Measurements from ENCODE around the gene CD3D.

CD3D gene

DNA sequence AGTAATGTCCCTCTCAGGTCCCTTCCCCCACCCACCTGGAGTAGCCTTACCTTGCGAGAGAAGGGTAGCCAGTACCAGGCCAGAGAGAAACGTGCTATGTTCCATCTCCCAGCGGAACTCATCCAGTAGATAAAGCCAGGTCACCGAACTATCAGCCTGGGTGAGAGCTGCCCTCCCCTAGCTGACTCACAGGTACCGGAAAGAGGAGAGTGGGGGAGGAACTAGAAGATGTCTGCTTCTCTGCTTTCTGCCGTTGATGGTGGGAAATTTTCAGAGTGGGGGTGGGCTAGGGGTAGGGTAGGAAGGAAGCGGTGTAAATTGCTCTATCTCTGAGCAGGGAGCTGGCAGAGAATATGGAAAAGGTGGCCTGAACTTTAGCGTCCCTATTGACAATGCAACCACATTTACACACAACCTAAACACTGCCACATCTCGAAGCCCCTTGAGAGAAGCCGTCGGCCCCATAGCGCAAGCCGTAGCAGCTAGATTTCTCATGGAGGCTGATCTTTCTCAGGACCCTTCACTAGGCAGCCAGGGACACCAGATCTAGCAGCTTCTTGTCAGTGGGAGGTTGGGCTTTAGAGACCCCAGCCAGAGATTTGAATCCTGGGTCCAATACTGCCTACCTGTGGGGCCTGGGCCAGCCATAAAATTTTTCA lies at the start of gene CD3D:
Gene CD3D, minus strand, starts transcription at position 203 of the 659 bp plus-strand sequence. Its CDS starts 98 bp downstream, at position 105.
- DNase-seq (ENCODE audit: insufficient read length, low spot score), result no peak
- FAIRE-seq, result no peak

DNA sequence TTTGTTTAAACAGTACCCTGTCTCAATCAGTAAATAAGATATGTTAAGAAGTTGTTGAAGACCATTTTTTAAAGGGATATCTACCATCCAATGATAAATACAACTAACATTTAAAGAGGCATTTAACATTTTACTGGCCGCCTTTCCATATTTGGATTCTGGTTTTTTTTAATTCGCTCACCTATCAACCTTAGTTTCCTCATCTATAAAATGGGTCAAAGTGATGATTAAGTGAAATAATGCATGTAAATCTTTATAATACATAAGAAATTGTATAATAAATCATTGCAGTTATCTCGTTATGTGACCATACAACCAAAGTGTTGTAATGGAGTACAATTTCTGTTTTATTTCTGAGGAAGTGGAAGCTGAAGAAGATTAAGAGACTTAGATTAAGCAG lies 41.2 kb upstream of the CD3D start:
- no peak for DNase-seq (ENCODE audit: insufficient read length, low spot score)
- FAIRE-seq, result no peak

DNA sequence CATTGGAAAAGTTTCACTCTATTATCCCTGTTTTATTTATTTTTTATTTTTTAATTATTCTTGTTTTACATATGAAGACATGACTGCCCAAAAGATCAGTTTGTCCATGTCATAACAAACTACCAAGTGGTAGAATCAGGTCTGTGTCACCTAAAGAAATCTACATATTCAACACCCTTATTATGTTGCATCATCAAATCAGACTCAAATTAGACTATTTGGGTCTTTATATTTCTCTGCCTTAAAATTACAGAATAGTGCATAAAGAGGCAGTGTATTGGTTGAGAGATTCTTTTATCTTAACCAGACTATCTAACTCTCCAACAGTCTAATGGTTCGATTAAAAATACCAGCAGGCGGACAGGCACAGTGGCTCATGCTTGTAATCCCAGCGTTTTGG lies 40.4 kb upstream of the CD3D start:
- DNase-seq (ENCODE audit: insufficient read length, low spot score), result no peak
- no peak for FAIRE-seq

DNA sequence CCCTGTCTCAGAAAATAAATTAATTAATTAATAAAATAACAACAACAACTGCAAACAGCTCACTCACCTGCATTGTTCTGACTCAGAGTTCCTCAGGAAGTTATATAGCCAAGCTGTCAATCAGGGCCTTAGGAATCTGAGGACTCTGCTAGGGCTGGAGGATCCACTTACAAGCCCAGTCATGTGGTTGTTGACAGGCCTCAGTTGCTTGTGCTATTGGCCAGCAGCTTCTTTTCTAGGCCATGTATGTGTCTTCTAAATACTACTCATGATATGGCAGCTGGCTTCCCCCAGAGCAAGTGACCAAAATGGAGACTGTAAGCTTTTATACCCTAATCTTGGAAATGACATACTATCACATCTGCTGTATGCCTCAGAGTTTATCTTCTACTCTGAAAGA lies 38.1 kb upstream of the CD3D start:
- DNase-seq (ENCODE audit: insufficient read length, low spot score), result no peak
- FAIRE-seq, result no peak

DNA sequence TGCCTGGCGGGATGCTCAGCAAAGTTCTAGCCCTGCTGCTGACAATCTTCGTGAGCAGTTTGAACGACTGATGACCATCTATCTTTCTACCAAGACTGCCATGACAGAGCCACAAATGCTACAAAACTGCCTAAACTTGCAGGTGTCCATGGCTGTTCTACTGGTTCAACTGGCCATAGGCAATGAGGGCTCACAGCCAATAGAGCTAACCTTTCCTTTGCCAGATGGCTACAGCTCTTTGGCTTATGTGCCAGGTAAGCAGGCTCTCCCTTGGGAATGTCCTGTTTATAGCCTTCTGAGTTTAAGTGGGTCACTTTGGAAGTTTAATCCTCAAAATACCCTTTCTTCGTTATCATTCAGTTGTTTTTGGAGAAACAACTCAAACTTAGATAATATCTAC lies 37.0 kb upstream of the CD3D start:
- DNase-seq (ENCODE audit: insufficient read length, low spot score) (no peak), FAIRE-seq (no peak)

DNA sequence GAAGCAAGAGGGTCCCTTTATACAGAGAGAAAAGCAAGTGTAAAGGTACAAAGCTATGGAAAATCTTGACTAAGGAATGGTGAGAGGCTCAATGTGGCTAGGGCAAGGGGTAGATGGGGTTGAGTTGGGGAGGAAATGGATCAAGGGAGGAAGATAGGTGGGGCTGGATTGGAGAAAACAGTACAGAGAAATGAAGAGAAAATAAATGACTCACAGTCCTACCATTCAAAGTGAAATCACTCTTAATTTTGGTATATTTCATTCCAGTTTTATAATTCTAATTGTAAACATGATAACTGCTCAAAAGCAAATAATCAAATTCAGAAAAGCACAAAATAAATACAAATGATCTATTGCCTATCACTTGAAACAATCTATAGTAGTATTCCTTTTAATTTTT lies 33.5 kb upstream of the CD3D start:
- DNase-seq (ENCODE audit: insufficient read length, low spot score) (no peak), FAIRE-seq (no peak)

DNA sequence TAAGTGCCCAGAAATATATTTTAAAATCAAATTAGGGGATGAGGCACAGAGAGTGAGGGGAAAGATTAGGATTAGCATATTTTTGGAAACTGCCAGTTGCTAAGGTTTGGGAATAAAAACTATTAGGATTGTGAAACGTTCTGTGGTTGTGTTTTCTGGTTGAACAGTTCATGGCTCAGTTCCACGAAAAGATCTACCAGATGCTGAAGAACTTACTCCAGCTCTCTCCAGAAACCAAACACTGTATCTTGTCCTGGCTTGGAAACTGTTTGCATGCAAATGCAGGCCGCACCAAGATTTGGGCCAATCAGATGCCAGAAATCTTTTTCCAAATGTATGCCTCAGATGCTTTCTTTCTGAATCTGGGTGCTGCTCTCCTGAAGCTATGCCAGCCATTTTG lies 32.2 kb upstream of the CD3D start:
- DNase-seq (ENCODE audit: insufficient read length, low spot score), result no peak
- FAIRE-seq, result no peak

DNA sequence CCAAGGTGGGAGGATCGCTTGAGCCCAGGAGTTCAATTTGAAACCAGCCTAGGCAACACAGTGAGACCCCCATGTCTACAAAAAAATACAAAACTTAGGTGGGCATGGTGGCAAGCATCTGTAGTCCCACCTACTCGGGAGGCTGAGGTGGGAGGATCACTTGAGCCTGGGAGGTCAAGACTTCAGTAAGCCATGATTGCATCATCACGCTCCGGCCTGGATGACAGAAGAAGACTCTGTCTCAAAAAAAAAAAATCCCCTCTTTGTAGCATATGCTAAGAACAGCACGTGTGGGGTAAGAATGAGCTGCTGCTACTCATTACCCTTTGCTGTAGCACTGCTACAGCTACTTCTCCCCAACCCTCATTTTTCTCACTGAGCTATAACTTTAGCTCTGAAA lies 31.4 kb upstream of the CD3D start:
- FAIRE-seq, result no peak

DNA sequence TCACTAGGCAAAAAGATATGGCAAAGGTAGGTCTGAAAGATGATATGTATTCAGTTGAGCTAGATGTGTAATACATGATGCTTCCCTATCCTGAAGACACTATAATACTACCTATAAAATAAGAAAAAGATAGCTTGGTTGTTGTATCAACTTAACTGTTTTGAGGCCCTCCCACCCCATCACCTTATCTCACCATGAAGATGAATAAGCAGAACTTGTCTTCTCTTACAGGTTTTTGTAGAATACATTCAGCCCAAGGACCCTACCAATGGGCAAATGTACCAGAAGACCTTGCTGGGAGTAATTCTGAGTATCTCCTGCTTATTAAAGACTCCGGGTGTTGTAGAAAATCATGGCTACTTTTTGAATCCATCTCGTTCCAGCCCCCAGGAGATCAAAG lies 30.8 kb upstream of the CD3D start:
- no peak for FAIRE-seq

More for the DNA sequence above, 31.4 kb upstream of the CD3D start:
- no peak for DNase-seq (ENCODE audit: insufficient read length, low spot score)

DNA sequence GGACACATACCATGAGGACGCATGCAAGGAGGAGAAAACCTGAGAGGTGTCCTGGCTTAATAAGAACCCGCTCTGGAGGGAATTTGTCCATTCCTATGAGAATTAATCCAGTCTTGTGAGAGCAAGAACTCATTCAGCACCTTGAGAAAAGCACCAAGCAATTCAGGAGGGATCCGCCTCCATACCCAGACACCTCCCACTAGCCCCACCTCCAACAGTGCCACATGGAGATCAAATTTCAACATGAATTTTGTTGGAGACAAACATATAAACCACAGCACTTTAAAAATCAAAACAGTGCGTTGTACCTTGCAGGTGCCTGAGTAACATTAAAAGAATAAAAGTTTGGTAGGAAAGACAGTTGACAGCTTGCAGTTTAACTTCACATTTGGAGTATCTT lies 28.3 kb upstream of the CD3D start:
- DNase-seq (ENCODE audit: insufficient read length, low spot score) (no peak), FAIRE-seq (no peak)

More for the DNA sequence above, 30.8 kb upstream of the CD3D start:
- DNase-seq (ENCODE audit: insufficient read length, low spot score), result no peak

DNA sequence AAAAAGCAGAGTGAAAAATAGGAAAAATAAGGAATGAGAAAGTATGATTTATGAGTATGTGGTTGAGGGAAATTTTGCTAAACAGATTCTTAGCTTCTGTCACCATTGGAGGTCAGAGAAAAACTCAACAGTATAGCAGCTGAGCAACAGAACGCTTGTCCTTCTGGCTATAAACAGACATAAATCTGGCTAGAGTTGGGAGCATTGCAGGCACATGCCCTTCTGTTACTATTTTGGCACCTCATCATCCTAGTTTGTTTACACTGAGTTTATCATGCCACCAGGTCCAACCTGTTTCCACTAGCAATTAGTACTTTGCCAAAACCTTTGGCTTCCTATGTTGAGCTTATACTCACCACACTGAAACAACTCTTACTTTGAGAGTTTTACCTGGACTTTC lies 23.8 kb upstream of the CD3D start:
- no peak for FAIRE-seq
- DNase-seq (ENCODE audit: insufficient read length, low spot score), result no peak

DNA sequence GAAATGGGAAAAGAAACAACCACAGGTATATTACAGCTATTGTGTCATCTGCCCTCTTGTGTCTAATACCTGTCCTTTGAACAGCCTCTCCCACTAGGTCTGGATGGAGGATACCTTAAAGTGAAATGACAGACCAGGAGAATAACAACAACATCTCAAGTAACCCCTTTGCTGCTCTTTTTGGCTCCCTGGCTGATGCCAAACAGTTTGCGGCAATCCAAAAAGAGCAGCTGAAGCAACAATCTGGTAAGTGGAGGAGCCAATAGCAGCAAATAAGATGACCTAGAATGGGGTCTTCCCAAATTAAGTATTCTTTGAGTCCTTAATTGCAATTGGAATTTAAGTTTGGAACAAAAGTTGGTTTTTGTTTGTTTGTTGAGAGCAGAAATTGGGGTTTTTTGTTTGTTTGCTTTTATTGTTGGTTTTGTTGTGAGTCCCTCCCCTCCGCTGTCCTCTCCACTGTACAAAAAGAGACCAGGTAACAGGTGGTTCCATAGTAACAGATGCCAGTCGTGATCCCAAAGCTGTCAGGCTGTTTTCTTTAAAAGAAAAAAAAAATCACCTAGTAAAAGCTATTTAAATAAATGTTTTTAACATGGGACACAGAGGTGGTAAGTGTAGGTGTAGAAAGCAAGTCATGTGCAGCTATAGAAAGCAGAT lies 22.6 kb upstream of the CD3D start:
- no peak for DNase-seq (ENCODE audit: insufficient read length, low spot score)
- FAIRE-seq, result no peak

DNA sequence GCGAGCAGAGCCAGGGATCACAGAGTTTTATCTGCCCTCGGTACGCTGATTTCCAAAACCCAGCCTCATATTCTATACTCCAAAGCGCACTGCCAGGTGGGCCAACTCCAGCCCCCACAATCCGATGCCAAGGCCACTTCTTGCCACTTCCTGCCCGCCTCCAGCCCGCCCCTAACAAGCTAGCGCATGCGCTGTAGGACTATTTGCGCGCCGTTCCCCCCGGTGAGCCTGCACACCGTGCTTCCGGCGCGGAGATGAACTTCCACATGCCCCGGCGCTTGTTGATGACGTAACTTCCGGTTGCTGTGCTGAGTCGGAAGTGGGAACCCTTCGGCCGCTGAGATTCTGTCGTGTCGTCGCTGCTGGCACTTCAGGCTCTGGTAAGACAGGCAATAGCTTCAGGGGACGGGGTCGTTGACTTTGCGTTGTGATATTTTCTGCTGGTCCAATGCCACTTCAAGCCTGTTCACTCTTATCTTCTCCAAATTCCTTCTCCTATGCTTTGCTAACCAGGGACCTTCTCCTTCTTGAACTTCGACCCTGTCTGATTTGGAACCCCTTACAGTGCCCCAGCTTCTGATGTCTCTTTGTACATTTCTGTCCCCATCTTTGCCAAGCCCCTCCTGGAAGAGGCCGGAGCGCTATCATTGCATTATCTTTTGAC lies 16.9 kb upstream of the CD3D start, which contains the start of gene UBE4A:
Gene UBE4A, plus strand, starts transcription at position 306 of the 664 bp plus-strand sequence. CDS start 5,481 bp downstream, outside the sequence.
- peak; percentile 98 for FAIRE-seq

DNA sequence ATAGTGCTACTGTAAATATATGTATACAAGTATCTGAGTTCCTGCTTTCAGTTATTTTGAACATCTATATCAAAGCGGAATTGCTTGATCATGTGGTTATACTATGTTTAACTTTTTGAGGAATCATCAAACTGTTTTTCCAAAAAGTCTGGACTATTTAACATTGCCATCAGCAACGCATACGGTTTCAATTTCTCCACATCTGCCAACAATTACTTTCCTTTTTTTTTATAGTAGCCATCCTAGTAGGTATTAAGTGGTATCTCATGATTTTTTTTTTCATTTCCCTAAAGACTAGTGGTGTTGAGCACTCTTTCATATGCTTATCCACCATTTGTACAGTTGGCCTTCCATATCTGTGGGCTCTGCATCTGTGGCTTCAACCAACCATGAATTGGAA lies 15.6 kb upstream of the CD3D start:
- DNase-seq (ENCODE audit: insufficient read length, low spot score) (no peak), FAIRE-seq (no peak)

More for the DNA sequence above, 16.9 kb upstream of the CD3D start, which contains the start of gene UBE4A:
- DNase-seq (ENCODE audit: insufficient read length, low spot score), result peak; percentile 91

DNA sequence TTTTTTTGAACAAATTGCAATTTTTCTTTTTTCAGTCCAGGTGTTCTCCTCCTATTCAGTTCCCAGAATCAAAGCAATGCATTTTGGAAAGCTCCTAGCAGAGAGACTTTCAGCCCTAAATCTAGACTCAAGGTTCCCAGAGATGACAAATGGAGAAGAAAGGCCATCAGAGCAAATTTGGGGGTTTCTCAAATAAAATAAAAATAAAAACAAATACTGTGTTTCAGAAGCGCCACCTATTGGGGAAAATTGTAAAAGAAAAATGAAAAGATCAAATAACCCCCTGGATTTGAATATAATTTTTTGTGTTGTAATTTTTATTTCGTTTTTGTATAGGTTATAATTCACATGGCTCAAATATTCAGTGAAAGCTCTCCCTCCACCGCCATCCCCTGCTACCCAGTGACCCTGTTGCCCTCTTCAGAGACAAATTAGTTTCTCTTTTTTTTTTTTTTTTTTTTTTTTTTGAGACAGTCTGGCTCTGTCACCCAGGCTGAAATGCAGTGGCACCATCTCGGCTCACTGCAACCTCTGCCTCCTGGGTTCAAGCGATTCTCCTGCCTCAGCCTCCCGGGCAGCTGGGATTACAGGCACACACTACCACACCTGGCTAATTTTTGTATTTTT lies 10.7 kb upstream of the CD3D start:
- DNase-seq (ENCODE audit: insufficient read length, low spot score) (no peak), FAIRE-seq (no peak)

DNA sequence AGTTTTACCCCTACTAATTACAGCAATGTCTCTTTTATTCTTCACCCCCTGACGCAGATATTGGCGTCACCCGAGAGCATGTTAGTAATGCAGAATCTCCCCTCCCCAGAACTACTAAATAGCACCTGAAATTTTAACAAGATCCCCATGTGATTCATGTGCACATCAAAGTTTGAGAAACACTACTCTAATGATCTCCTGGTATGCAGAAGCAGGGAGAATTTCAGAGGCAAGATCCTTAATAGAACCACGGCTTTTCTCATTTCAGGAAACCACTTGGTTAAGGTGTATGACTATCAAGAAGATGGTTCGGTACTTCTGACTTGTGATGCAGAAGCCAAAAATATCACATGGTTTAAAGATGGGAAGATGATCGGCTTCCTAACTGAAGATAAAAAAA lies 7.0 kb upstream of the CD3D start:
- FAIRE-seq, result no peak

DNA sequence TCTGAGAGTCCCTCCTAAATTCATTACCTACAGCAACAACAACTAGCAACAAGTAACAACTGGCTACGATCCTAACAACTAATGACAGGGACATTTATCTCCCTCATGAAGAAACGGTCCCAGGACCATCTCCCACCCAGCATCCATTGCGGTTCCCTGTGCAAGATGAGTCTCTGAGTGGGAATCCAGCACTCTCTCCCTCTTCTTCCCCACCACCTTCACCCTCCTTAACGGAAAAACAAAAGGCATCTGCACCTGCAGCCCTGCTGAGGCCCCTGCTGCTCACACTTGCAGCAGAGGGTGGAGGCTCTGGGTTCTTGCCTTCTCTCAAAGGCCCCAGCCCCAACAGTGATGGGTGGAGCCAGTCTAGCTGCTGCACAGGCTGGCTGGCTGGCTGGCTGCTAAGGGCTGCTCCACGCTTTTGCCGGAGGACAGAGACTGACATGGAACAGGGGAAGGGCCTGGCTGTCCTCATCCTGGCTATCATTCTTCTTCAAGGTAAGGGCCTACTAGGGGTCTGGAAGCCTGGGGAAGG lies 1.5 kb upstream of the CD3D start, which contains the start of gene CD3G:
Gene CD3G, plus strand, starts transcription at position 364 of the 535 bp plus-strand sequence. Its CDS starts 80 bp downstream, at position 444.
- DNase-seq (ENCODE audit: insufficient read length, low spot score) (no peak), FAIRE-seq (no peak)

More for the DNA sequence above, 7.0 kb upstream of the CD3D start:
- DNase-seq (ENCODE audit: insufficient read length, low spot score), result no peak

DNA sequence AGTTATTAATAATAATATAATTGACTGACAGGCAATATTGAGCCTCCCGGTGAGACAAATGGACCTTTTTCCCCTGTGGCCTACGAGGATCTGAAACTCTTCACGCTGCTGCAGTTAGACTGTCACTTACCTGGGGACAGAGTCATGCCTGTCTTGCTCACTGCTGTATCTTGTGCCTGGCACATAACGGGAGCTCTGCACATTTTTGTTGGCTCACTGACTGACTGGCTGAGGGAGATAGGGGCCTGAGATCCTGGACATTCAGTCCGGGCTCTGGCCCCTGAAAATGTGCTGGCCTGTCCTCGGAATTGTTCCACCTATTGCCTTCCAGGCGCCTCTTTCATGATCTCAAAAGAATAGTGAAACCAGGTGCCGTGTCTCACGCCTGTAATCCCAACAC lies 743 bp upstream of the CD3D start:
- DNase-seq (ENCODE audit: insufficient read length, low spot score) (no peak), FAIRE-seq (no peak)

DNA sequence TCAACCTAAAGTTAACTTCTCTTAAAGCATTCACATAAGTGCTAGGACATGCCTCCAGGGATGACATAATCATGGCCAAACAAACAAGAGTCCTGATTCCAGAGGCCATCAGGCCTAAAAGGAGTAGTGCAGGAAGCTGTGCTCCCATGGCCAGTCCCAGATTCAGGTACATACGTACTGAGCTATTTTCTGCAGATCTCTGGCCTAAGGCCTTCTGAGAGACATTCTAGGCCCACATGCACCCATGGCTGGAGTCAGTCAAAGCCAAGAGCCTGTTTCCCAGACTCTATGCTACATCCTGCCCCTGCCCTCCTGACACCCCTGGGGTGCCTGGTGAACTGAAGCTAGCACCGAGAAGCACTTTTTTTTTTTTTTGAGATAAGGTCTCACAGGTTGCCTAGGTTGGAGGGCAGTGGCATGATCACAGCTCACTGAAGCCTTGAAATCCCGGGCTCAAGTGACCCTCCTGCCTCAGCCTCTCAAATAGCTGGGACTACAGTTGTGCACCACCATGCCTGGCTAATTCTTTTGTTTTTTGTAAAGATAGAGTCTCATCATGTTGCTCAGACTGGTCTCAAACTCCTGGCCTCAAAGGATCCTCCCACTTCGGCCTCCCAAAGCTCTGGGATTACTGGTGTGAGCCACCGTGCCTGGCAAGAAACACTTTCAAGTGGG lies 553 bp downstream of the CD3D start:
- DNase-seq (ENCODE audit: insufficient read length, low spot score) (no peak), FAIRE-seq (no peak)

DNA sequence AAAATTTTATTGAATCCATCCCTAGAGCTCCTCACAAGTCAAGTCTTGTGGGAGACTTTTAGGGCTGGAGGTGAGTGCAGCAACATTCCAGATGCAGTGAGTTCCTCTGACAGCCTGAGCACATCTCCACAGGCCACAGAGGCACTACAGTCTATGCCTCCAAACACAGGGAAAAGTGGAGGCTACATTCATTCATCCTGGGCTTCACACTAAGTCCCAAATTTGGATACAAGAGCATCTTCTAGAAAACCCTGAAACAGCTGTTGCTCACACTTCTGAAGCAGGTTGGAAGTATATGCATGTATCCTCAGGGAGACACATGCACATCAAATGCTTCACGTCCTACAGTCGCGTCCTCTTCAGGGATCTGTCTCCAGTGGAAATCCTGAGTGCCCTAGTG lies 1.2 kb downstream of the CD3D start:
- DNase-seq (ENCODE audit: insufficient read length, low spot score) (no peak), FAIRE-seq (no peak)
